ENCODE results near the gene NUP214.

DNA sequence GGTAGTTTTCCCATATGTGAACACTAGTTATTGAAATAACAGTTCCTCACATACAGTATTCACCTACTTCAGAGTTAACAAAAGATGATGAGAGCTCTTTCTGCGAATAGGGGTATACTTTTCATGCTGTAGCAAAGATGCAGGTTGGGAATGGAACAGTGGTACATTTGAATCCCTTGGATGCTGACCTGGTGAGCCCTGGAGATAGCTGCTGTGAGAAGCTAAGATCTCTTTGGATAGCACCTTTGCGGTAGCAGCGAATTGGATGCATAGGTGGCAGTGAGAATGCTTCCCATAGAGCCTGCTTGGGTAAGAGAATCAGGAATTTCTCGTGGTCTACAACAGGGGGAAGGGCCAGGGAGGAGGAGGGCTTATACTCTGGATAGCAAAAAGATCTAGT is 61.2 kb downstream of the NUP214 start:
- TF ChIP-seq POLR2A (IDR thresholded peaks at IDR 0.05; ENCODE audit: low read depth, low read length) (no peak), CTCF (conservative IDR thresholded peaks at IDR 0.05; ENCODE audit: low read depth, low read length) (no peak), MXI1 (IDR thresholded peaks at IDR 0.05; ENCODE audit: borderline replicate concordance, low read depth, low read length) (no peak), RCOR1 (IDR thresholded peaks at IDR 0.05; ENCODE audit: insufficient replicate concordance, low read length) (no peak), SMC3 (IDR thresholded peaks at IDR 0.05; ENCODE audit: low read depth, low read length) (no peak), MAFK (IDR thresholded peaks at IDR 0.05; ENCODE audit: low read depth, low read length) (no peak), CEBPB (IDR thresholded peaks at IDR 0.05; ENCODE audit: low read depth, low read length) (no peak)
